ENCODE measurements around the gene NTRK2. TPM values are rescaled to one million over a fixed set of nuclear protein-coding genes. Genes with fewer than 3 reads are reported as not detected.

The NTRK2 gene
- total RNA-seq, 1 donor from 2014 or later = 16.0 TPM

DNA sequence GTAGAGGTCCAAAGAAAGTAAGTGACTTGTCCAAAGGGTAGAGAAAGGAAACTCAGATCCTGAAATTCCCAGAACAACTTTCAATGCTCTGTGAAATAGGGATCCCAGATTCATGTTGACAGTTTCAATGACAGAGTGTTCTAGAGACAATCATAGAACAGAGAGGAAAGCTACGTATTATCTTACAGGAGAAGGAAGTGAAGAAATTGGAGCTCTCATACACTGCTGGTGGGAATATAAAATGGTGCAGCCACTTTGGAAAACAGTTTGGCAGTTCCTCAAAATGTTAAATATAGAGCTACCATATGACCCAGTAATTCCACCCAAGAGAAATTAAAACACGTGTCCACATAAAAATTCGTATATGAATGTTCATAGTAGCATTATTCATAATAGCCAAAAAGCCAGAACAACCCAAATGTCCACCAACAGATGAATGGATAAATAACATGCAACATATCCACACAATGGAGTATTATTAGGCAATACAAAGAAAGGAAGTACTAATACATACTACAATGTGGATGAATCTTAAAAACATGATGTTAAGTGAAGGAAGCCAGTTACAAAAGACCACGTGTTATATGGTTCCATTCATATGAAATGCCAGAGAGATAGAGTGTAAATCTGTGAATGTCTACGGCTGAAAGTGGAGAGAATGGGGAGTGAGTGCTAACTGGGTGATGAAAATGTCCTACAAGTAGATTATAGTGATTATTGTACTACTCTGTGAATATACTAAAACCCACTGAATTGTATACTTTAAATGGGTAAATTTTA, 197.1 kb downstream of the NTRK2 start:
- no peaks in the 10 kb centered on the region for H3K9me3 ChIP-seq
- peaks cover 14% of the 10 kb centered on the region for H3K4me1 ChIP-seq
- H3K36me3 ChIP-seq = no peaks in the 10 kb centered on the region
- no peak overlapping the region for H3K27ac ChIP-seq
- H3K4me3 ChIP-seq = no peak overlapping the region
- TF ChIP-seq, protein P1, sequence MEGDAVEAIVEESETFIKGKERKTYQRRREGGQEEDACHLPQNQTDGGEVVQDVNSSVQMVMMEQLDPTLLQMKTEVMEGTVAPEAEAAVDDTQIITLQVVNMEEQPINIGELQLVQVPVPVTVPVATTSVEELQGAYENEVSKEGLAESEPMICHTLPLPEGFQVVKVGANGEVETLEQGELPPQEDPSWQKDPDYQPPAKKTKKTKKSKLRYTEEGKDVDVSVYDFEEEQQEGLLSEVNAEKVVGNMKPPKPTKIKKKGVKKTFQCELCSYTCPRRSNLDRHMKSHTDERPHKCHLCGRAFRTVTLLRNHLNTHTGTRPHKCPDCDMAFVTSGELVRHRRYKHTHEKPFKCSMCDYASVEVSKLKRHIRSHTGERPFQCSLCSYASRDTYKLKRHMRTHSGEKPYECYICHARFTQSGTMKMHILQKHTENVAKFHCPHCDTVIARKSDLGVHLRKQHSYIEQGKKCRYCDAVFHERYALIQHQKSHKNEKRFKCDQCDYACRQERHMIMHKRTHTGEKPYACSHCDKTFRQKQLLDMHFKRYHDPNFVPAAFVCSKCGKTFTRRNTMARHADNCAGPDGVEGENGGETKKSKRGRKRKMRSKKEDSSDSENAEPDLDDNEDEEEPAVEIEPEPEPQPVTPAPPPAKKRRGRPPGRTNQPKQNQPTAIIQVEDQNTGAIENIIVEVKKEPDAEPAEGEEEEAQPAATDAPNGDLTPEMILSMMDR (IDR thresholded peaks at IDR 0.05) = no peak
- TF ChIP-seq POLR2A (IDR thresholded peaks at IDR 0.05) (no peak), POLR2AphosphoS5 (IDR thresholded peaks at IDR 0.05; ENCODE audit: insufficient read depth in 1 of 2, low read depth in 1 of 2) (no peak)
- intact Hi-C loops (cut with DNase I) = no loop called here
- H3K27me3 ChIP-seq = no peaks in the 10 kb centered on the region
- no peak for DNase-seq (ENCODE audit: extremely low spot score in 2 of 2)

GRCh38 chr9:84867186-84867585, 197.7 kb downstream of the NTRK2 start:
- Histone ChIP-seq H3K27me3 (no peaks in the 10 kb centered on the region), H3K9me3 (no peaks in the 10 kb centered on the region), H3K36me3 (no peaks in the 10 kb centered on the region), H3K27ac (no peak overlapping the region), H3K4me3 (no peak overlapping the region), H3K4me1 (peaks cover 12% of the 10 kb centered on the region)
- TF ChIP-seq POLR2AphosphoS5 (IDR thresholded peaks at IDR 0.05; ENCODE audit: insufficient read depth in 1 of 2, low read depth in 1 of 2) (no peak), POLR2A (IDR thresholded peaks at IDR 0.05) (no peak)
- TF ChIP-seq, protein P1 (IDR thresholded peaks at IDR 0.05) = no peak
- DNase-seq (ENCODE audit: extremely low spot score in 2 of 2) = no peak
- intact Hi-C loops (cut with DNase I) = no loop called here

DNA sequence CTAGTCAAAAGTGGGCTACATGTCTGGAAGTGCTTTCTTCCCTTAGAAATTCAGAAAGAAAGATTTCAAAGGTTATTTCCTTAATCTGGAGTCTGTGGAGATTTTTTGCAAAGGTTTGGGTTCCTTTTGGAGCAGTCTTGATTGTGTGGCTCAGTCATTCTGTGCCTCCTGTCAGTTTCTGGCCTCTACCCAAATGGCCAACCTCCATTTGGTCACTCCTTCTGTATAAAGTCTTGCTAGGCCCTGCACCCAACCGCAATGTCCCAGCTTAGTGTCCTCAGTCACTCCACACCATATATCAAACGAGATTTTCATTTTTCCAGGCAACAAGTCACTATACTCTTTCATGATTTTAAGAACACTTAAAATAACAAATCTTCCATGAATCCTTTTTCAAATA, 199.6 kb downstream of the NTRK2 start:
- H3K4me1 ChIP-seq = no peaks in the 10 kb centered on the region
- intact Hi-C loops (cut with DNase I) = no loop called here
- H3K27me3 ChIP-seq = no peaks in the 10 kb centered on the region
- TF ChIP-seq POLR2AphosphoS5 (IDR thresholded peaks at IDR 0.05; ENCODE audit: insufficient read depth in 1 of 2, low read depth in 1 of 2) (no peak), POLR2A (IDR thresholded peaks at IDR 0.05) (no peak)
- TF ChIP-seq, protein P1 (IDR thresholded peaks at IDR 0.05) = no peak
- no peaks in the 10 kb centered on the region for H3K9me3 ChIP-seq
- no peak overlapping the region for H3K27ac ChIP-seq
- H3K4me3 ChIP-seq = no peak overlapping the region
- H3K36me3 ChIP-seq = no peaks in the 10 kb centered on the region
- DNase-seq (ENCODE audit: extremely low spot score in 2 of 2) = no peak

- Histone ChIP-seq H3K4me1 (no peaks in the 10 kb centered on the region), H3K9me3 (no peaks in the 10 kb centered on the region), H3K4me3 (no peak overlapping the region), H3K36me3 (no peaks in the 10 kb centered on the region), H3K27ac (no peak overlapping the region), H3K27me3 (no peaks in the 10 kb centered on the region)
- TF ChIP-seq POLR2AphosphoS5 (IDR thresholded peaks at IDR 0.05; ENCODE audit: insufficient read depth in 1 of 2, low read depth in 1 of 2) (no peak), POLR2A (IDR thresholded peaks at IDR 0.05) (no peak)
- TF ChIP-seq, protein P1 (IDR thresholded peaks at IDR 0.05) = no peak
- intact Hi-C loops (cut with DNase I) = no loop called here
- no peak for DNase-seq (ENCODE audit: extremely low spot score in 2 of 2)
These were observed 202.5 kb downstream of the NTRK2 start for GRCh38 chr9:84871983-84872382.

- intact Hi-C loops (cut with DNase I) = no loop called here
These were observed 204.5 kb downstream of the NTRK2 start for GRCh38 chr9:84874022-84874421.

More at GRCh38 chr9:84874022-84874421, 204.5 kb downstream of the NTRK2 start:
- Histone ChIP-seq H3K27me3 (no peaks in the 10 kb centered on the region), H3K9me3 (no peaks in the 10 kb centered on the region), H3K4me3 (no peak overlapping the region), H3K4me1 (no peaks in the 10 kb centered on the region), H3K36me3 (no peaks in the 10 kb centered on the region), H3K27ac (no peak overlapping the region)
- TF ChIP-seq, protein P1 (IDR thresholded peaks at IDR 0.05) = no peak
- TF ChIP-seq POLR2A (IDR thresholded peaks at IDR 0.05) (no peak), POLR2AphosphoS5 (IDR thresholded peaks at IDR 0.05; ENCODE audit: insufficient read depth in 1 of 2, low read depth in 1 of 2) (no peak)
- no peak for DNase-seq (ENCODE audit: extremely low spot score in 2 of 2)

All from vagina (tissue), 2 donors.